MCF 10A (cell line): ENCODE data around the gene ZNF185. TPM values are rescaled to one million over a fixed set of nuclear protein-coding genes. Genes with fewer than 3 reads are reported as not detected.
A peak's percentile ranks its signal among the peaks of the same experiment; 100 is the strongest.

Source experiments
- BruUV-seq: library from RNA; stranded (reverse); fragments of 400-500 nt; replicated peaks from 2 replicates; lab custom pipeline; 2021; lab: Mats Ljungman, UMichigan
- CTCF ChIA-PET: fragments of 300-600 bp; sonication (Branson Sonifier 250); formaldehyde crosslinking; extraction: SDS; loops from one replicate; lab custom pipeline; 2021; ENCODE audit warnings: antibody characterized with exemption, inconsistent platforms; lab: Yijun Ruan, JAX
- POLR2A ChIA-PET: fragments of 300-600, 350-650 bp; sonication (Branson Sonifier 250); formaldehyde crosslinking; extraction: SDS; loops from one replicate; lab custom pipeline; 2020; ENCODE audit warnings: antibody characterized with exemption, inconsistent platforms; lab: Yijun Ruan, JAX
- DNase-seq: peaks from one replicate; pipeline ENCODE4 v3.0.0-alpha.2; 2018; ENCODE audit not compliant: unreplicated experiment
- H3K27ac Mint-ChIP-seq: one replicate; pipeline ENCODE4 v1.8.0; 2022; ENCODE audit warnings: mild to moderate bottlenecking, low read depth, mixed read lengths; ENCODE audit not compliant: unreplicated experiment
- H3K27me3 Mint-ChIP-seq: one replicate; pipeline ENCODE4 v1.8.0; 2022; ENCODE audit warnings: mixed read lengths; ENCODE audit not compliant: insufficient read depth, unreplicated experiment
- H3K36me3 Mint-ChIP-seq: one replicate; pipeline ENCODE4 v1.8.0; 2022; ENCODE audit warnings: mild to moderate bottlenecking, moderate library complexity, mixed read lengths; ENCODE audit not compliant: insufficient read depth, unreplicated experiment
- H3K4me1 Mint-ChIP-seq: one replicate; pipeline ENCODE4 v1.8.0; 2022; ENCODE audit warnings: mixed read lengths; ENCODE audit not compliant: insufficient read depth, unreplicated experiment
- H3K4me3 Mint-ChIP-seq: one replicate; pipeline ENCODE4 v1.8.0; 2022; ENCODE audit warnings: mild to moderate bottlenecking, moderate library complexity, mixed read lengths; ENCODE audit not compliant: unreplicated experiment
- H3K9me3 Mint-ChIP-seq: one replicate; pipeline ENCODE4 v1.8.0; 2022; ENCODE audit warnings: mixed read lengths; ENCODE audit not compliant: unreplicated experiment
- CTCF ChIP-seq: fragments of 200-600 bp; IDR thresholded peaks from one replicate; pipeline ENCODE4 v1.8.0; 2022; ENCODE audit warnings: antibody characterized with exemption, mild to moderate bottlenecking; ENCODE audit not compliant: unreplicated experiment
- intact Hi-C: fragments of 100-400 bp; cut with micrococcal nuclease; formaldehyde crosslinking; loops from 2 replicates; pipeline ENCODE4 v1.14.1; 2022
- total RNA-seq: library from RNA; stranded (reverse); gene quantifications from 2 replicates; pipeline ENCODE4 v1.2.3, GENCODE V29; 2022

ZNF185 gene
- total RNA-seq, 1 experiment from 2014 or later, result 17.8 TPM

DNA sequence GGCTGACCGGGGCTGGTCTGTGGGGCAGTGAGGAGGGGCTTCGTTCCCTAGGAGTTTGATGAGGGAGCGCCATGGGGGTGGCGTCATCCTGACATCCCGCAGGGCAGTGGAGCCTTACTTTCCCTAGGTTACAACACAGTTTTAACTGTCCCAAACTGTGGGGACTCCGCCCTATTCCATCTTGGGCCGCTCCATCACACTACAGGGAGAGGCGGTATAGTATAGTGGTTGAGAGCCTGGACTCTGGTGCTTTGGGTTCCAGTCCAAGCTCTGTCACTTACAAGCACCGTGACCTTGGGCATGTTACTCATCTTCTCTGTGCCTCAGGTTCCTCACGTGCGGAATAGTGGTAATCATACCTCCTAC lies 44.2 kb downstream of the ZNF185 start:
- Mint-ChIP-seq H3K4me1 (no peaks in the 10 kb centered on the region), H3K27ac (no peak overlapping the region), H3K27me3 (no peaks in the 10 kb centered on the region), H3K36me3 (peaks cover 8% of the 10 kb centered on the region), H3K4me3 (peak overlapping the region; percentile 82), H3K9me3 (no peaks in the 10 kb centered on the region)
- no peak for TF ChIP-seq CTCF
- ChIA-PET POLR2A (interaction anchor here (0.6 to 2.6 kb wide), 11 partner anchors 10 to 1545 kb away, joined by 3 to 10 read pairs (median 3); partner anchors contain the start of genes CETN2 and NSDHL), CTCF (interaction anchor here (0.5 to 2.4 kb wide), 13 partner anchors 9 to 1601 kb away, joined by 3 to 11 read pairs (median 3); no protein-coding TSS in a partner anchor)
- intact Hi-C loops, result loop anchor here (5.0 kb wide), 1 partner anchor 720 kb away; no protein-coding TSS in a partner anchor
- no TSS peak for BruUV-seq
- DNase-seq, result peak; percentile 9

DNA sequence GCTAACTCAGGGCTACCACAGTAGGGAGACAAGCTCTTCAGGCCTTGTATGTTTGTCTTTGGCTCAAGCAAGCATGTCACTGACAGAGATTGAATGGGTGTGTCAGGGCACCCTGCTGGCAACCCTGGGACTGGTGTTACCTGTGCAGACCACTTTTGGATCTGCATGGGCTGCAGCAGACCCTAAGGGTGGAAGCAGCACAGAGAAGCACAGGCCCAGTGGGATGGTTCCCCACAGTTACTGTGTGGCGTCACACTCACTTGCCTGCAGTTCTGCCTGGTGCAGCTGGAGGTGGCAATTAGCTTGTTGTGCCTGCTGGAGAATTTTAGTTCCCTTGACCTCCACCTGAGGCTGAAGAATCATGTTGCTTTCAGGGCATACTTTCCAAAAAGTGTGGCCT lies 46.0 kb downstream of the ZNF185 start:
- POLR2A ChIA-PET, result interaction anchor here (2.6 kb wide), 1 partner anchor 14 kb away, joined by 10 read pairs; no protein-coding TSS in a partner anchor
- CTCF ChIA-PET, result interaction anchor here (1.0 to 1.2 kb wide), 2 partner anchors 9 to 665 kb away, joined by 3 read pairs; no protein-coding TSS in a partner anchor
- no peak for DNase-seq
- Mint-ChIP-seq H3K27me3 (peaks cover 15% of the 10 kb centered on the region), H3K27ac (no peak overlapping the region), H3K4me3 (no peak overlapping the region), H3K36me3 (peaks cover 22% of the 10 kb centered on the region), H3K4me1 (no peaks in the 10 kb centered on the region), H3K9me3 (no peaks in the 10 kb centered on the region)
- TF ChIP-seq CTCF, result no peak
- intact Hi-C loops, result loop anchor here (5.0 kb wide), 1 partner anchor 718 kb away; no protein-coding TSS in a partner anchor
- no TSS peak for BruUV-seq

GRCh38 chrX:152945021-152945979 lies 47.4 kb downstream of the ZNF185 start:
- ChIA-PET CTCF (interaction anchor here (0.6 to 1.1 kb wide), 5 partner anchors 7 to 1439 kb away, joined by 3 read pairs; no protein-coding TSS in a partner anchor), POLR2A (no interaction called here)
- Mint-ChIP-seq H3K9me3 (no peaks in the 10 kb centered on the region), H3K36me3 (peaks cover 31% of the 10 kb centered on the region), H3K4me1 (no peaks in the 10 kb centered on the region), H3K4me3 (no peak overlapping the region), H3K27ac (no peak overlapping the region), H3K27me3 (peaks cover 24% of the 10 kb centered on the region)
- intact Hi-C loops, result no loop called here
- TF ChIP-seq CTCF, result no peak
- no peak for DNase-seq
- no TSS peak for BruUV-seq

DNA sequence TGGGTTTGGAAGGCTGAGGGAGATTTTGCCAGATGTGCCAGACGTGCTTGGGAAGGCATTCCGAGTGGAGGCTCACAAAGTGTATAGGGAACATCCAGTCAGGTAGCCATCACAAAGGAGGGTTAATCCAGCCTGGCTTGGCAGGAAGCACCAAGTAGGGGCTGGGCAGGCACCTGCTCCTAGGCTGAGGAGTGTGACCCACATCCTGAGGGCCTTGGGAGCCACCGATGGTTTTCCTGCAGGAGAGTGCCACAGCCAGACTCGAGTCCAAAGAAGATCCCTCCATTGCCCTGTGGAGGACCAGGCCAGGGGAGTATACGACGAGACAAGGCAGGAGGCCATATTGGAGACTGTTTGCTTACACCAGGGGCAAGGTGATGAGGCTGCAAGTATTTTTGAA lies 48.8 kb downstream of the ZNF185 start:
- intact Hi-C loops, result no loop called here
- TF ChIP-seq CTCF, result no peak
- H3K9me3 Mint-ChIP-seq, result no peaks in the 10 kb centered on the region
- BruUV-seq, result no TSS peak
- H3K27me3 Mint-ChIP-seq, result peaks cover 24% of the 10 kb centered on the region
- no peak overlapping the region for H3K27ac Mint-ChIP-seq
- ChIA-PET POLR2A (no interaction called here), CTCF (interaction anchor here (0.6 to 2.8 kb wide), 2 partner anchors 12 to 1911 kb away, joined by 3 to 13 read pairs; no protein-coding TSS in a partner anchor)
- H3K4me3 Mint-ChIP-seq, result no peak overlapping the region
- no peak for DNase-seq
- no peaks in the 10 kb centered on the region for H3K4me1 Mint-ChIP-seq
- peaks cover 31% of the 10 kb centered on the region for H3K36me3 Mint-ChIP-seq
